ENCODE results near the gene DOCK3. TPM values are rescaled to one million over a fixed set of nuclear protein-coding genes. Genes with fewer than 3 reads are reported as not detected.

DOCK3 gene
- total RNA-seq, 1 donor from 2014 or later = under 0.01 TPM

DNA sequence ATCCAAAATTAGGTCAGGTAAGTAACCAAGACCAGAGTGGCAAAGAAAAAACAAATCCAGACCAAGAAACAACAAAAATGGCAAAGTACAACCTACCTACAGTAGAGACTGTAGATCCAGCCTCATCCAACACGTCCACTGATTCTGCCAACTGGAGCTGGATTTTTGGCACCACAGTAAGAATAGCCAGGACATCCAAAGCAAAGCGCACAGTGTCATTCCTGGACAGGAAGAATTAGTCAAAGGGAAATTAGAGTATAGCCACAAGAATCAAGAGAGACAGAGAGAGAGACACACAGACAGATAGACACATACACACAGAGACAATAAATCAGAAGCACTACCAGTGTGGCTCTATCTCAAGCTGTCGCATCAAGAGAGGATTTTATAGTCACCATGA, 747.5 kb downstream of the DOCK3 start:
- no peak overlapping the region for H3K4me3 ChIP-seq (ENCODE audit: low read depth, low read length)
- DNase-seq (ENCODE audit: low read depth) (no peak), FAIRE-seq (no peak)
- TF ChIP-seq, protein P1, sequence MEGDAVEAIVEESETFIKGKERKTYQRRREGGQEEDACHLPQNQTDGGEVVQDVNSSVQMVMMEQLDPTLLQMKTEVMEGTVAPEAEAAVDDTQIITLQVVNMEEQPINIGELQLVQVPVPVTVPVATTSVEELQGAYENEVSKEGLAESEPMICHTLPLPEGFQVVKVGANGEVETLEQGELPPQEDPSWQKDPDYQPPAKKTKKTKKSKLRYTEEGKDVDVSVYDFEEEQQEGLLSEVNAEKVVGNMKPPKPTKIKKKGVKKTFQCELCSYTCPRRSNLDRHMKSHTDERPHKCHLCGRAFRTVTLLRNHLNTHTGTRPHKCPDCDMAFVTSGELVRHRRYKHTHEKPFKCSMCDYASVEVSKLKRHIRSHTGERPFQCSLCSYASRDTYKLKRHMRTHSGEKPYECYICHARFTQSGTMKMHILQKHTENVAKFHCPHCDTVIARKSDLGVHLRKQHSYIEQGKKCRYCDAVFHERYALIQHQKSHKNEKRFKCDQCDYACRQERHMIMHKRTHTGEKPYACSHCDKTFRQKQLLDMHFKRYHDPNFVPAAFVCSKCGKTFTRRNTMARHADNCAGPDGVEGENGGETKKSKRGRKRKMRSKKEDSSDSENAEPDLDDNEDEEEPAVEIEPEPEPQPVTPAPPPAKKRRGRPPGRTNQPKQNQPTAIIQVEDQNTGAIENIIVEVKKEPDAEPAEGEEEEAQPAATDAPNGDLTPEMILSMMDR (IDR thresholded peaks at IDR 0.05; ENCODE audit: insufficient read depth, low read length, severe bottlenecking) = no peak
- H3K36me3 ChIP-seq (ENCODE audit: control insufficient read depth, insufficient read depth, low read length) = peaks cover 6% of the 10 kb centered on the region
- no peaks in the 10 kb centered on the region for H3K27me3 ChIP-seq (ENCODE audit: control insufficient read depth, insufficient read depth, low read length)

DNA sequence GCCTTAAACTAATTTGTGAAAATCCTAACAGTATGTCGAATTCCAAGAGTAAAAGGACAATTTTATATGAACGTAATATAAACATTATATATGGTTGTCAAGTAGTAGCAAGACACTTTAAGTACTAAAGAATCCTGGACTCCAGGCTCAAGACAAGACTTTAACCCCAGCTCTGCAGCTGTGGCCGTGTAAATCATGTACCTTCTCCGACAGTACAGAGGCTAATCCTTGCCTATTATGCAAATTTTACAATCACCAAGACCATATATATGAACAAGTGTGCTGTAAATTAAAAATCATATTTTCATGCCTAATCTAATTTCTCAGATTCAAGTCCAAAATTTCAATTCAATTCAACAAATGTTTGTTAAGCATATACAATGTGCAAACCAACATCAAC, 752.2 kb downstream of the DOCK3 start:
- DNase-seq (ENCODE audit: low read depth) (no peak), FAIRE-seq (no peak)
- no peaks in the 10 kb centered on the region for H3K27me3 ChIP-seq (ENCODE audit: control insufficient read depth, insufficient read depth, low read length)
- no peak overlapping the region for H3K4me3 ChIP-seq (ENCODE audit: low read depth, low read length)
- TF ChIP-seq, protein P1 (IDR thresholded peaks at IDR 0.05; ENCODE audit: insufficient read depth, low read length, severe bottlenecking) = no peak
- peaks cover 2% of the 10 kb centered on the region for H3K36me3 ChIP-seq (ENCODE audit: control insufficient read depth, insufficient read depth, low read length)

GRCh38 chr3:51429138-51429537, 754.4 kb downstream of the DOCK3 start:
- DNase-seq (ENCODE audit: low read depth) (no peak), FAIRE-seq (no peak)
- H3K4me3 ChIP-seq (ENCODE audit: low read depth, low read length) = no peak overlapping the region
- peaks cover 2% of the 10 kb centered on the region for H3K36me3 ChIP-seq (ENCODE audit: control insufficient read depth, insufficient read depth, low read length)
- H3K27me3 ChIP-seq (ENCODE audit: control insufficient read depth, insufficient read depth, low read length) = no peaks in the 10 kb centered on the region
- TF ChIP-seq, protein P1 (IDR thresholded peaks at IDR 0.05; ENCODE audit: insufficient read depth, low read length, severe bottlenecking) = no peak

Other genes with a start within 250 kb of the DOCK3 start
- gene CACNA2D2, start 171.3 kb upstream of the DOCK3 start, total RNA-seq = not detected in 2 replicates
- 1.2 and 3.2 TPM in 2 replicates for gene C3orf18, start 107.2 kb upstream of the DOCK3 start, total RNA-seq
- gene HEMK1, start 105.4 kb upstream of the DOCK3 start, total RNA-seq = 6.6 and 8.4 TPM in 2 replicates
- gene CISH, start 63.2 kb upstream of the DOCK3 start, total RNA-seq = 0.26 and 0.77 TPM in 2 replicates
- gene MAPKAPK3, start 57.8 kb upstream of the DOCK3 start, total RNA-seq = 42.9 and 47.1 TPM in 2 replicates

All from bronchial epithelial cell (primary cell).